ENCODE results near the gene CECR2.

Gene CECR2

GRCh38 chr22:17570851-17571631, 201.8 kb downstream of the CECR2 start:
- no peak for DNase-seq (ENCODE audit: low read depth)

DNA sequence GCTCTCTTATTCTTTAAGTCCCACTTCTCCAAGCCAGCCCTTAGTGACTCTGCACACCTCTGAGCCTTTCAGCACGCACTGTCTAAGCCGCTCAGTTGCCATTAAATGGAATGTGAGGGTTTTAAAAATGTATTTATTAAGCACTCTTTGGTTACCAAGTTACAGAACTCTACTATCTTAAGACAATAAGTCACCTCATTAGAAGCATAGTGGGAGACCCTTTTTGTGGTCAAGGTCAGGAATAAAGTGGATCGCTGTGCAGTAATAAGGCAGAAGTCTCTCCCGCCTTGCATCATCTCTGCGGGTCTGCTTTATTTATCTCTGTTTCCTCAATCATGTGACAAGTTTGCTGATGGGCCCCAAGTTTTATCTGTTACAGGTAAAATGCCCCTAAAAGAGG, 205.9 kb downstream of the CECR2 start:
- DNase-seq (ENCODE audit: low read depth) = no peak

GRCh38 chr22:17575681-17576080, 206.4 kb downstream of the CECR2 start:
- DNase-seq (ENCODE audit: low read depth) = no peak

- DNase-seq (ENCODE audit: low read depth) = peak; percentile 54
These were observed 207.2 kb downstream of the CECR2 start for GRCh38 chr22:17576470-17576869.

- no peak for DNase-seq (ENCODE audit: low read depth)
These were observed 209.0 kb downstream of the CECR2 start for GRCh38 chr22:17578136-17578754.

- DNase-seq (ENCODE audit: low read depth) = no peak
These were observed 210.3 kb downstream of the CECR2 start for GRCh38 chr22:17579535-17579981.

DNA sequence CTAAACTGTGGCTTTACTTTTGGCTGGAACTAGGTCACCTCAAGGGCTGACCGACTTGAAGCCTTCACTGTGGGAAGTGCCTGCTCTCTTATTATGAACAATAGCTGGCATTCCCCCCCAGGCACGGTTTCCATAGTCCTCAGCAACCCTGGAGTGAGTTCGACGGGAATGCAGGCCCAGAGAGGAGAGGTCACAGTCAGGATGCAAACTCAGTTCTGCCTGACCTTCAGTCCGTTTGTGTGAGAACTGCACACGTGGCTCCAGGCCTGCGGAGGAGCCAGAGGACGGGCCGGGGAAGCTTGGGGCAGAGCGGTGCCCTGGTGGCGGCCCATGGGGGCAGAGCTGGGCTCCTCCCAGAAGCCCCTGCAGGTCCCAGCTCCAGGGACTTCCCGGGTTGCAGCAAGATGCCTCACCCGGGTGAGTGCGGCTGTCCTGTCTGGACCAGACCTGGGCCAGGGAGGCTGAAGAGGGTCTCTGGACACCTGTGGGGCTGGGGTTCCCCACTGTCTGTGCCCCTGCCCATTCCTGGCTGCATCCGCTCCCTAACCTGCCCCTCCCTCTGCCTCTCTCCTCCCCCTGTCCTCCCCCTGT, 211.3 kb downstream of the CECR2 start:
- DNase-seq (ENCODE audit: low read depth) = no peak

GRCh38 chr22:17581056-17581455, 211.8 kb downstream of the CECR2 start:
- DNase-seq (ENCODE audit: low read depth) = no peak

- DNase-seq (ENCODE audit: low read depth) = no peak
These were observed 212.4 kb downstream of the CECR2 start for GRCh38 chr22:17581631-17582030.

GRCh38 chr22:17583151-17583550, 213.9 kb downstream of the CECR2 start:
- DNase-seq (ENCODE audit: low read depth) = no peak

GRCh38 chr22:17586831-17587440, 217.7 kb downstream of the CECR2 start:
- no peak for DNase-seq (ENCODE audit: low read depth)

DNA sequence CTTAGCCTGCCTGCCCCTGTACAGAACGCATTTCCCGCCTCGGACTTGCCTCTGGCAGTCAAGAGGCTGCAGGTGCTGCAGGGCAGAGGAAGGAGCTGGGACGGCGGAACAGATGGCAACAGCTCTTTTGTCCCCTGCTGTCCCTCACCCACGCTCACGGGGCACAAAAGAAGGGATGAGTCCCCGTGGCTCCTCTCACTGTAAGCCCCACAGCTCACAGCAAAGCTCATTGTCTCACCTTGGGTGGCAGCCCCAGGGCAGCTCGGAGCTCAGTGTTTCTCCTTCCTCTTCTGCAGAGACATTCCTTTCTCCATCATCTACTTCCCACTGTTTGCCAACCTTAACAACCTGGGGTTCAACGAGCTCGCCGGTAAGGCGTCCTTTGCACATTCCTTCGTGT, 218.4 kb downstream of the CECR2 start:
- DNase-seq (ENCODE audit: low read depth) = no peak

DNA sequence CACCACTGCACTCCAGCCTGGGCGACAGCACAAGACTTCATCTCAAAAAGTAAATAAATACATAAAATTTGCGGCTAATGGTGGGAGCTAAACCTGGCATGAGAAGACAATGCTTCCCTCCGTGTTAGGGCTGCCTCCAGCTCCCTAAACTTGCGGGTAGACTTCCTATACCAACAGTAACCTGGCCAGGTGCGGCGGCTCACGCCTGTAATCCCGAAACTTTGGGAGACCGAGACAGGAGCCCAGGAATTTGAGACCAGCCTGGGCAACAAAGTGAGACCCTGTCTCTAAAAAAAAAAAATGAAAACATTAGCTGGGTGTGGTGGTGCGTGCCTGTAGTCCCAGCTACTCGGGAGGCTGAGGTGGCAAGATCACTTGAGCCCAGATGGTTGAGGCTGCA, 219.3 kb downstream of the CECR2 start:
- no peak for DNase-seq (ENCODE audit: low read depth)

GRCh38 chr22:17589810-17590375, 220.6 kb downstream of the CECR2 start:
- DNase-seq (ENCODE audit: low read depth) = no peak

- no peak for DNase-seq (ENCODE audit: low read depth)
These were observed 221.3 kb downstream of the CECR2 start for GRCh38 chr22:17590586-17590985.

DNA sequence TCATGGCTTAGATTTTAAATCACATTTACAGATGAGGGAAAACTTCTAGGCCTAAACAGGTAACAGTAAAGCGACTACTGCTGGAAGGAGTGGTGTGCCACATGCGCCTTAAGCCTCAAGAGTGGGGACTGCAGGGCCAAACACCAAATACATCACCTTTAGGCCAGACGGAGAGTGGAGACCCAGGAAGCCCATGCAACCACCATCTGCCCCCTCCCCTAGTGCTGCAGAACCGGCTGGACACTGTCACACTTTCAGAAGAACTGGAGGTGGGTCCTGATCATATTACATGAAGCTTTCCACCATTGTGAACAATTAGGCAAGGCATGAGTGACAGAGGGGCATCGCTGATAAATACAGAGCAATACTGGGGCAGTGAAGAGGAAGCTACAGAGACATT, 222.9 kb downstream of the CECR2 start:
- DNase-seq (ENCODE audit: low read depth) = no peak

GRCh38 chr22:17596226-17596625, 227.0 kb downstream of the CECR2 start:
- DNase-seq (ENCODE audit: low read depth) = no peak

DNA sequence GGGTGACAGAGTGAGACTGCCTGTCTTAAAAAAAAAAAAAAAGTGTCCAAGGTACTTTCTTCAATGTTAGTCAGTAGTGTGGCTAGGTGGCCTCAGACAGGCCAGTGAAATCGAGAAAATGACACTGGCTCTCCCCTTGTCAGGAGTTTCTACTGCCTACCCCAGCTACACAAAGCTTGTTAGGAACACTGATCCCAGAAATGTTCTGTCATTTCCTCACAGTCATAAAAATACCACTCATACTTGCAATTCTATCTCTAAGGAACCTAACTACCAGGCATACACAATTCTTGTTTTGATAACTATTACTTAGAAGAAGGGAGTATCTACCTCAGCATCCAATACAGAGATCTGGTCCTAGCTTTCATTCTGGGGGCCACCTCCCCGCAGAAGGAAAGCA, 228.0 kb downstream of the CECR2 start:
- DNase-seq (ENCODE audit: low read depth) = no peak

- no peak for DNase-seq (ENCODE audit: low read depth)
These were observed 229.1 kb downstream of the CECR2 start for GRCh38 chr22:17598318-17598717.

DNA sequence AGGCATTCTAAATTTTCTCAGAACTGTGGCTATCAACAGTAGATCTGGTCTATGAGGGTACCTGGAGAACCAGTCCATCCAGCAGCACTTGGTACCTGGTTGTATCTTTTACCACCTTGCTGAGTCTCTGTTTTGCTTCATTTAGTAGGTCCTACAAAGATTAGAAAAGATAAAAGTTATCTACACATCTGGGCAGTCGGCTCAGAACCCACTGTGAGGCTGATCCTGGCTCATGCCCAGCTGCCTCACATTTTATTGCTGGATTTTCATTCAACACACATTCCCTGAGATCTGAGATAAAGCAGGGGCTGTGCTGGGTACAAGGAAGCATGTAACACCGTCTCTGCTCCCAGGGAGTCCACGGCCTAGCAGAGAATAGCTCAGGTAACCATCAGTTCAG, 231.8 kb downstream of the CECR2 start:
- no peak for DNase-seq (ENCODE audit: low read depth)

DNA sequence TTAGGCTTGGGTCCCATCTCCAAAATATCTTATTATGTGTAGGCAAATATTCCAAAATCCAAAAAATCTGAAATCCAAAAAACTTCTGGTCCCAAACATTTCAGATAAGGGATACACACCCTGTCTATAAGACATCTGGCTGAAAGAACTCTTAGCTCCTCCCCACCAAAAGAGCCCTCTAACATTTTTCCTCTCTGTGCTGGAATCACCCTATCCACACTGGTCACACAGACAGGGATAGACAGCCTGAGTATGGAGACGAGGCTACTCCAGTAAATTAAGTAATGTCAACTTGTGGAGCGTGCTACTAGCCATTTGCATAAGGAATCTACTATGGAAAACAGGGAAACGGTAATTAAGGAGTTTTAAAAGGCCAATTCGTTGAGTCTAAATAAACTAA, 234.4 kb downstream of the CECR2 start:
- DNase-seq (ENCODE audit: low read depth) = no peak

GRCh38 chr22:17606496-17606895, 237.2 kb downstream of the CECR2 start:
- no peak for DNase-seq (ENCODE audit: low read depth)
